ENCODE data around the gene NIPAL3.

GRCh38 chr1:24388331-24388885 is 27.2 kb upstream of the NIPAL3 start:
- TF ChIP-seq EP300 (IDR thresholded peaks at IDR 0.05; ENCODE audit: low read depth) (no peak), POLR2A (IDR thresholded peaks at IDR 0.05) (no peak), POLR2AphosphoS5 (IDR thresholded peaks at IDR 0.05) (no peak)
